BE2C (cell line): ENCODE measurements around the gene CDH4.

Experiments
- DNase-seq: peaks from one replicate; pipeline ENCODE4 v3.0.0-alpha.2; 2020
- H3K27me3 ChIP-seq: fragments of 250-450 bp; sonication (Bioruptor Pico); 2 replicates; pipeline ENCODE4 v1.5.1; 2020; ENCODE audit warnings: mild to moderate bottlenecking
- H3K36me3 ChIP-seq: fragments of 250-450 bp; sonication (Bioruptor Pico); 2 replicates; pipeline ENCODE4 v1.5.1; 2020; ENCODE audit warnings: mild to moderate bottlenecking
- H3K4me1 ChIP-seq: fragments of 250-450 bp; sonication (Bioruptor Pico); 2 replicates; pipeline ENCODE4 v1.5.1; 2020
- H3K4me3 ChIP-seq: 2 replicates; pipeline ENCODE4 v1.5.1; 2011; ENCODE audit warnings: low read depth, low read length
- H3K9me3 ChIP-seq: fragments of 250-450 bp; sonication (Bioruptor Pico); 2 replicates; pipeline ENCODE4 v1.5.1; 2020
- TF ChIP-seq, protein P1 (sequence below): IDR thresholded peaks from 2 replicates; pipeline ENCODE4 v1.5.1; 2012; ENCODE audit warnings: mild to moderate bottlenecking, low read depth, low read length

The CDH4 gene

GRCh38 chr20:61926796-61927192, 674.7 kb downstream of the CDH4 start:
- no peaks in the 10 kb centered on the region for H3K36me3 ChIP-seq
- no peak overlapping the region for H3K4me3 ChIP-seq
- H3K27me3 ChIP-seq, result no peaks in the 10 kb centered on the region
- H3K9me3 ChIP-seq, result no peaks in the 10 kb centered on the region
- H3K4me1 ChIP-seq, result no peaks in the 10 kb centered on the region
- no peak for DNase-seq
- TF ChIP-seq, protein P1, sequence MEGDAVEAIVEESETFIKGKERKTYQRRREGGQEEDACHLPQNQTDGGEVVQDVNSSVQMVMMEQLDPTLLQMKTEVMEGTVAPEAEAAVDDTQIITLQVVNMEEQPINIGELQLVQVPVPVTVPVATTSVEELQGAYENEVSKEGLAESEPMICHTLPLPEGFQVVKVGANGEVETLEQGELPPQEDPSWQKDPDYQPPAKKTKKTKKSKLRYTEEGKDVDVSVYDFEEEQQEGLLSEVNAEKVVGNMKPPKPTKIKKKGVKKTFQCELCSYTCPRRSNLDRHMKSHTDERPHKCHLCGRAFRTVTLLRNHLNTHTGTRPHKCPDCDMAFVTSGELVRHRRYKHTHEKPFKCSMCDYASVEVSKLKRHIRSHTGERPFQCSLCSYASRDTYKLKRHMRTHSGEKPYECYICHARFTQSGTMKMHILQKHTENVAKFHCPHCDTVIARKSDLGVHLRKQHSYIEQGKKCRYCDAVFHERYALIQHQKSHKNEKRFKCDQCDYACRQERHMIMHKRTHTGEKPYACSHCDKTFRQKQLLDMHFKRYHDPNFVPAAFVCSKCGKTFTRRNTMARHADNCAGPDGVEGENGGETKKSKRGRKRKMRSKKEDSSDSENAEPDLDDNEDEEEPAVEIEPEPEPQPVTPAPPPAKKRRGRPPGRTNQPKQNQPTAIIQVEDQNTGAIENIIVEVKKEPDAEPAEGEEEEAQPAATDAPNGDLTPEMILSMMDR, result no peak

- Histone ChIP-seq H3K9me3 (no peaks in the 10 kb centered on the region), H3K4me3 (no peak overlapping the region), H3K27me3 (no peaks in the 10 kb centered on the region), H3K36me3 (no peaks in the 10 kb centered on the region), H3K4me1 (no peaks in the 10 kb centered on the region)
- TF ChIP-seq, protein P1, result no peak
- DNase-seq, result no peak
Measured at GRCh38 chr20:61927193-61927825, 675.2 kb downstream of the CDH4 start.

GRCh38 chr20:61927826-61928541, 675.9 kb downstream of the CDH4 start:
- TF ChIP-seq, protein P1, result no peak
- Histone ChIP-seq H3K36me3 (no peaks in the 10 kb centered on the region), H3K4me3 (no peak overlapping the region), H3K4me1 (no peaks in the 10 kb centered on the region), H3K9me3 (no peaks in the 10 kb centered on the region), H3K27me3 (no peaks in the 10 kb centered on the region)
- DNase-seq, result no peak

GRCh38 chr20:61929561-61929960, 677.5 kb downstream of the CDH4 start:
- no peaks in the 10 kb centered on the region for H3K4me1 ChIP-seq
- no peaks in the 10 kb centered on the region for H3K9me3 ChIP-seq
- no peak overlapping the region for H3K4me3 ChIP-seq
- no peaks in the 10 kb centered on the region for H3K27me3 ChIP-seq
- DNase-seq, result no peak
- TF ChIP-seq, protein P1, result no peak
- H3K36me3 ChIP-seq, result no peaks in the 10 kb centered on the region

- no peak overlapping the region for H3K4me3 ChIP-seq
- TF ChIP-seq, protein P1, result no peak
- H3K27me3 ChIP-seq, result no peaks in the 10 kb centered on the region
Measured at GRCh38 chr20:61929971-61930666, 678.1 kb downstream of the CDH4 start.

More at GRCh38 chr20:61929971-61930666, 678.1 kb downstream of the CDH4 start:
- DNase-seq, result no peak
- Histone ChIP-seq H3K36me3 (no peaks in the 10 kb centered on the region), H3K4me1 (no peaks in the 10 kb centered on the region), H3K9me3 (no peaks in the 10 kb centered on the region)
